Hepatocyte (in vitro differentiated cells): ENCODE results near the gene SH3BP4. TPM values are rescaled to one million over a fixed set of nuclear protein-coding genes. Genes with fewer than 3 reads are reported as not detected.

Experiments
- DNase-seq: peaks from one replicate; pipeline ENCODE4 v3.0.0-alpha.2; 2016; ENCODE audit warnings: low spot score
- H2AFZ ChIP-seq: fragments of 200-600 bp; sonication (generic); 2 replicates; pipeline ENCODE4 v1.6.0; 2016; ENCODE audit warnings: antibody characterized with exemption, mild to moderate bottlenecking
- H3K27ac ChIP-seq: fragments of 200-600 bp; sonication (generic); 2 replicates; pipeline ENCODE4 v1.5.1; 2016; ENCODE audit warnings: mild to moderate bottlenecking
- H3K27me3 ChIP-seq: fragments of 200-600 bp; sonication (generic); 2 replicates; pipeline ENCODE4 v1.6.1; 2016
- H3K36me3 ChIP-seq: fragments of 200-600 bp; sonication (generic); replicated peaks from 2 replicates; pipeline ENCODE4 v1.5.1; 2016; ENCODE audit warnings: low read depth; ENCODE audit not compliant: insufficient read depth
- H3K4me1 ChIP-seq: fragments of 200-600 bp; sonication (generic); 2 replicates; pipeline ENCODE4 v1.5.1; 2016; ENCODE audit warnings: mild to moderate bottlenecking, moderate library complexity; ENCODE audit not compliant: insufficient read depth
- H3K4me2 ChIP-seq: fragments of 200-600 bp; sonication (generic); 2 replicates; pipeline ENCODE4 v1.6.0; 2016
- H3K4me3 ChIP-seq: fragments of 200-600 bp; sonication (generic); 2 replicates; pipeline ENCODE4 v1.5.1; 2016; ENCODE audit warnings: mild to moderate bottlenecking
- H3K79me2 ChIP-seq: fragments of 200-600 bp; sonication (generic); 2 replicates; pipeline ENCODE4 v1.6.0; 2017; ENCODE audit warnings: mild to moderate bottlenecking
- H3K9me2 ChIP-seq: fragments of 200-600 bp; sonication (generic); replicated peaks from 2 replicates; pipeline ENCODE4 v1.6.0; 2017; ENCODE audit warnings: mild to moderate bottlenecking; ENCODE audit not compliant: insufficient read depth
- H3K9me3 ChIP-seq: fragments of 200-600 bp; sonication (generic); 2 replicates; pipeline ENCODE4 v1.5.1; 2016; ENCODE audit warnings: low read depth, mild to moderate bottlenecking
- H4K20me1 ChIP-seq: fragments of 200-600 bp; sonication (generic); 2 replicates; pipeline ENCODE4 v1.6.0; 2016; ENCODE audit warnings: mild to moderate bottlenecking; ENCODE audit not compliant: insufficient read depth, poor library complexity, severe bottlenecking
- EZH2 ChIP-seq: fragments of 200-600 bp; sonication (generic); IDR thresholded peaks from 2 replicates; pipeline ENCODE4 v1.6.1; 2016; ENCODE audit warnings: antibody characterized with exemption, mild to moderate bottlenecking, borderline replicate concordance
- EZH2phosphoT487 ChIP-seq: fragments of 200-600 bp; sonication (generic); IDR thresholded peaks from one replicate; pipeline ENCODE4 v1.6.1; 2018; ENCODE audit warnings: antibody characterized with exemption, mild to moderate bottlenecking, low read depth, moderate library complexity; ENCODE audit not compliant: unreplicated experiment, severe bottlenecking
- WGBS: methylation state at CpG from one replicate; pipeline ENCODE4 v1.1.6; 2016; ENCODE audit warnings: low lambda C conversion rate; ENCODE audit errors: missing lambda C conversion rate; 5-methylcytosine and 5-hydroxymethylcytosine counted together
- polyA plus RNA-seq: library from polyadenylated mRNA; unstranded; fragments of >200 nt; fragmentation: Nextera tagmentation; extraction: Ambion mirVana; gene quantifications from 2 replicates; pipeline ENCODE4 v1.2.1, GENCODE V29; 2016
- total RNA-seq: library from RNA; depleted of rRNA; stranded (reverse); fragments of >200 nt; gene quantifications from 2 replicates; pipeline ENCODE4 v1.2.3, GENCODE V29; 2014
- TF ChIP-seq, protein P1 (sequence below): fragments of 200-600 bp; sonication (generic); IDR thresholded peaks from 2 replicates; pipeline ENCODE4 v1.5.1; 2016; ENCODE audit warnings: antibody characterized with exemption, mild to moderate bottlenecking; ENCODE audit not compliant: poor library complexity

The SH3BP4 gene
- total and polyA plus RNA-seq, 2 experiments from 2014 or later = 23.3 to 32.0 TPM

DNA sequence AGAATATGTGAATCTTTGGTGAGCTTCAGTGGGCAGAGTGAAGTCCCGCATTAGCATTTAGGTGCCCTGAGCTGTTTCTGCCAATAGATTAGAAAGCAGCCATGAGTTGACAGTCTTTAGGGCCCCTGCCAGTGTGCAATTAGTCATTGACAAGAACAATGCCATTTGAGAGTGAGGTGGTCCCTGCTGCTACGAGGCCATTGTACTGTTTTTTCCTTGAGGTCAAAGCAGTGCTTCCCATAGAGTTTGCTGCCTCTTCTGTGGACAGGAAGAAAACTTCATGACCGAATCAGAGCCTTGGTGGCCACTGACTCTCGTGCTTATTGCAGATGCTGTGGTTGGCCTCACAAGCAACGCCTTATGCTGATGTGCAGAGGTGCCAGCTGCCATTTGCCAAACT is 102.7 kb downstream of the SH3BP4 start:
- DNase-seq = no peak
- TF ChIP-seq, protein P1, sequence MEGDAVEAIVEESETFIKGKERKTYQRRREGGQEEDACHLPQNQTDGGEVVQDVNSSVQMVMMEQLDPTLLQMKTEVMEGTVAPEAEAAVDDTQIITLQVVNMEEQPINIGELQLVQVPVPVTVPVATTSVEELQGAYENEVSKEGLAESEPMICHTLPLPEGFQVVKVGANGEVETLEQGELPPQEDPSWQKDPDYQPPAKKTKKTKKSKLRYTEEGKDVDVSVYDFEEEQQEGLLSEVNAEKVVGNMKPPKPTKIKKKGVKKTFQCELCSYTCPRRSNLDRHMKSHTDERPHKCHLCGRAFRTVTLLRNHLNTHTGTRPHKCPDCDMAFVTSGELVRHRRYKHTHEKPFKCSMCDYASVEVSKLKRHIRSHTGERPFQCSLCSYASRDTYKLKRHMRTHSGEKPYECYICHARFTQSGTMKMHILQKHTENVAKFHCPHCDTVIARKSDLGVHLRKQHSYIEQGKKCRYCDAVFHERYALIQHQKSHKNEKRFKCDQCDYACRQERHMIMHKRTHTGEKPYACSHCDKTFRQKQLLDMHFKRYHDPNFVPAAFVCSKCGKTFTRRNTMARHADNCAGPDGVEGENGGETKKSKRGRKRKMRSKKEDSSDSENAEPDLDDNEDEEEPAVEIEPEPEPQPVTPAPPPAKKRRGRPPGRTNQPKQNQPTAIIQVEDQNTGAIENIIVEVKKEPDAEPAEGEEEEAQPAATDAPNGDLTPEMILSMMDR = no peak
- TF ChIP-seq EZH2phosphoT487 = no peak
- Histone ChIP-seq H3K4me1 (peaks cover 7% of the 10 kb centered on the region), H3K9me3 (no peaks in the 10 kb centered on the region), H3K36me3 (no peaks in the 10 kb centered on the region), H3K79me2 (peaks cover 15% of the 10 kb centered on the region), H3K27me3 (no peaks in the 10 kb centered on the region), H3K4me2 (no peak overlapping the region), H4K20me1 (no peaks in the 10 kb centered on the region), H3K27ac (no peak overlapping the region), H3K9me2 (no peaks in the 10 kb centered on the region), H3K4me3 (no peak overlapping the region), H2AFZ (no peak overlapping the region)
- 89% methylated on average over 5 of the region's 5 CpGs for WGBS

DNA sequence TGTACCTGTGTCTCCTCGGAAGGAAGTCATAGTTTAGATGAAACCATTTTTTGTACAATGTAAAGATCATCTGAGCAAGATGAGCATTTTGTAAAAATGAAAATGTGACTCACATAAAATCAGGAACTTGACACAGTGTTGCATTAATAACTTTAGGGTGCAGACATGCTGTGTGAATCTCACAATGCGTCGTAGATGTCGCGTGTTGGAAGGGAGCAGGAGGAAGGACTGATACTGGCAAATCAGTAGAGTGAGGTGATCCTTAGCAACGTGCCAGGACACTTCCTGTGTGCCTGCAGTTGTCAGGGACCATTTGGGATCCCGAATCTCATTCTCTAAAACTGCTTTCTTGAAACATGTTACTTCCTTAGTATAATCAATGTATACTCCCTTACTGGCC is 103.1 kb downstream of the SH3BP4 start:
- TF ChIP-seq, protein P1 = no peak
- TF ChIP-seq EZH2phosphoT487 (no peak), EZH2 (no peak)
- Histone ChIP-seq H3K9me3 (no peaks in the 10 kb centered on the region), H3K4me2 (no peak overlapping the region), H3K27me3 (no peaks in the 10 kb centered on the region), H3K4me1 (peaks cover 6% of the 10 kb centered on the region), H4K20me1 (no peaks in the 10 kb centered on the region), H3K79me2 (peaks cover 12% of the 10 kb centered on the region), H3K27ac (no peak overlapping the region), H3K4me3 (no peak overlapping the region), H3K36me3 (no peaks in the 10 kb centered on the region), H2AFZ (no peak overlapping the region), H3K9me2 (no peaks in the 10 kb centered on the region)
- DNase-seq = no peak
- 97% methylated on average over 7 of the region's 7 CpGs for WGBS

DNA sequence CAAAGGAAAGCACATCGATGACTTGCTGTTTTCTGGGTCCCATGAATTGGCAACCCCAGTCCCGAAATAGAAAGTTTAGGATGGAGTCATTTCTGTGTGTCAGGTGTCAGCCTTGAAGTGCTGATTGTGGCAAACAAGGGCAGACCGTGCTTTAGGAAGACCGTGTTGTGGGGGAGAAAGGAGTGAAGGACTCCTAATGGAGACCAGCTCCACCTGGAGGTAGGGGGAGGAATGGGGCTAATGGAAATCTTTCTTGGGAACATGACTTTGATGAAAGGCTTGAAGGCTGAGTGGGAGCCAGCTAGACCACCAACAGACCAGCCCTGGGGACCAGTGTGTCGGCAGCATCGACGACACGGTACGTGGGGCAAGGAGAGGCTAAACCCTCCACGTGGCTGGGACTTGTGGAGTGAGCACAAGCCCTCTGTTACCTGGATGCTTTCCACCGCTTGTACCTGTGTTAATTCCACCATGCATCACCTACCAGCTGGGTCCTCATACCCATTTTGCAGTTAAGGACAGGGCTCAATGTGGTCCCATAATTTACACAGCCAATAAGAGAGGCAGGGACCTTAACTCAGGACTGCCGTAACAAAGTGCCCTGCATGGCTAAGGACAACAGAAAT is 104.2 kb downstream of the SH3BP4 start:
- WGBS = 88% methylated on average over 12 of the region's 12 CpGs
- H3K27ac ChIP-seq = no peak overlapping the region
- DNase-seq = peak; percentile 61
- no peaks in the 10 kb centered on the region for H3K9me3 ChIP-seq
- no peaks in the 10 kb centered on the region for H3K27me3 ChIP-seq
- H3K9me2 ChIP-seq = no peaks in the 10 kb centered on the region
- no peak overlapping the region for H2AFZ ChIP-seq
- H3K4me1 ChIP-seq = no peaks in the 10 kb centered on the region
- TF ChIP-seq, protein P1 = peak; percentile 47
- TF ChIP-seq EZH2phosphoT487 = no peak
- no peak for TF ChIP-seq EZH2
- no peaks in the 10 kb centered on the region for H3K36me3 ChIP-seq
- H3K4me3 ChIP-seq = no peak overlapping the region
- H3K79me2 ChIP-seq = peaks cover 6% of the 10 kb centered on the region
- no peaks in the 10 kb centered on the region for H4K20me1 ChIP-seq
- no peak overlapping the region for H3K4me2 ChIP-seq
